ENCODE data around the gene RIMBP2.

The RIMBP2 gene

GRCh38 chr12:130715150-130715997, 725 bp downstream of the RIMBP2 start:
- H3K9me3 Mint-ChIP-seq: no peaks in the 10 kb centered on the region
- H3K4me3 Mint-ChIP-seq: no peak overlapping the region
- no peak overlapping the region for H3K27ac Mint-ChIP-seq
- no peaks in the 10 kb centered on the region for H3K36me3 Mint-ChIP-seq (ENCODE audit: low read depth)
- peaks cover 54% of the 10 kb centered on the region for H3K27me3 Mint-ChIP-seq
- H3K4me1 Mint-ChIP-seq (ENCODE audit: low read depth): peaks cover 13% of the 10 kb centered on the region

GRCh38 chr12:130714591-130715149, 1.4 kb downstream of the RIMBP2 start:
- H3K27me3 Mint-ChIP-seq: peaks cover 51% of the 10 kb centered on the region
- no peak overlapping the region for H3K27ac Mint-ChIP-seq
- no peaks in the 10 kb centered on the region for H3K9me3 Mint-ChIP-seq
- H3K4me1 Mint-ChIP-seq (ENCODE audit: low read depth): peaks cover 13% of the 10 kb centered on the region
- no peak overlapping the region for H3K4me3 Mint-ChIP-seq
- H3K36me3 Mint-ChIP-seq (ENCODE audit: low read depth): no peaks in the 10 kb centered on the region

- H3K27me3 Mint-ChIP-seq: peaks cover 51% of the 10 kb centered on the region
- H3K4me1 Mint-ChIP-seq (ENCODE audit: low read depth): peaks cover 13% of the 10 kb centered on the region
- no peaks in the 10 kb centered on the region for H3K9me3 Mint-ChIP-seq
- no peak overlapping the region for H3K27ac Mint-ChIP-seq
- peak overlapping the region; percentile 13 for H3K4me3 Mint-ChIP-seq
- H3K36me3 Mint-ChIP-seq (ENCODE audit: low read depth): no peaks in the 10 kb centered on the region
These were observed 2.0 kb downstream of the RIMBP2 start for GRCh38 chr12:130714091-130714590.

- Mint-ChIP-seq H3K27ac (no peak overlapping the region), H3K27me3 (peaks cover 51% of the 10 kb centered on the region), H3K4me1 (ENCODE audit: low read depth) (peaks cover 13% of the 10 kb centered on the region), H3K36me3 (ENCODE audit: low read depth) (no peaks in the 10 kb centered on the region), H3K4me3 (peak overlapping the region; percentile 13), H3K9me3 (no peaks in the 10 kb centered on the region)
These were observed 2.5 kb downstream of the RIMBP2 start for GRCh38 chr12:130713581-130713991.

- Mint-ChIP-seq H3K9me3 (no peaks in the 10 kb centered on the region), H3K36me3 (ENCODE audit: low read depth) (no peaks in the 10 kb centered on the region), H3K4me3 (no peak overlapping the region), H3K4me1 (ENCODE audit: low read depth) (peaks cover 13% of the 10 kb centered on the region), H3K27me3 (peaks cover 42% of the 10 kb centered on the region), H3K27ac (no peak overlapping the region)
These were observed 3.6 kb downstream of the RIMBP2 start for GRCh38 chr12:130712346-130713065.

GRCh38 chr12:130711756-130712155, 4.3 kb downstream of the RIMBP2 start:
- H3K27ac Mint-ChIP-seq: no peak overlapping the region
- no peaks in the 10 kb centered on the region for H3K36me3 Mint-ChIP-seq (ENCODE audit: low read depth)
- H3K4me3 Mint-ChIP-seq: no peak overlapping the region
- peaks cover 13% of the 10 kb centered on the region for H3K4me1 Mint-ChIP-seq (ENCODE audit: low read depth)
- no peaks in the 10 kb centered on the region for H3K9me3 Mint-ChIP-seq
- peaks cover 37% of the 10 kb centered on the region for H3K27me3 Mint-ChIP-seq

- H3K9me3 Mint-ChIP-seq: no peaks in the 10 kb centered on the region
- H3K4me3 Mint-ChIP-seq: no peak overlapping the region
- H3K36me3 Mint-ChIP-seq (ENCODE audit: low read depth): no peaks in the 10 kb centered on the region
- no peak overlapping the region for H3K27ac Mint-ChIP-seq
- H3K4me1 Mint-ChIP-seq (ENCODE audit: low read depth): peaks cover 5% of the 10 kb centered on the region
- peaks cover 27% of the 10 kb centered on the region for H3K27me3 Mint-ChIP-seq
These were observed 5.4 kb downstream of the RIMBP2 start for GRCh38 chr12:130710733-130711080.

GRCh38 chr12:130709971-130710732, 5.9 kb downstream of the RIMBP2 start:
- H3K4me3 Mint-ChIP-seq: no peak overlapping the region
- H3K4me1 Mint-ChIP-seq (ENCODE audit: low read depth): peaks cover 5% of the 10 kb centered on the region
- peaks cover 22% of the 10 kb centered on the region for H3K27me3 Mint-ChIP-seq
- H3K36me3 Mint-ChIP-seq (ENCODE audit: low read depth): no peaks in the 10 kb centered on the region
- H3K9me3 Mint-ChIP-seq: no peaks in the 10 kb centered on the region
- no peak overlapping the region for H3K27ac Mint-ChIP-seq

GRCh38 chr12:130709151-130709970, 6.7 kb downstream of the RIMBP2 start:
- no peak overlapping the region for H3K4me3 Mint-ChIP-seq
- no peak overlapping the region for H3K27ac Mint-ChIP-seq
- no peaks in the 10 kb centered on the region for H3K4me1 Mint-ChIP-seq (ENCODE audit: low read depth)
- H3K27me3 Mint-ChIP-seq: peaks cover 18% of the 10 kb centered on the region
- no peaks in the 10 kb centered on the region for H3K36me3 Mint-ChIP-seq (ENCODE audit: low read depth)
- H3K9me3 Mint-ChIP-seq: no peaks in the 10 kb centered on the region

- Mint-ChIP-seq H3K9me3 (no peaks in the 10 kb centered on the region), H3K27me3 (peaks cover 14% of the 10 kb centered on the region), H3K4me3 (no peak overlapping the region), H3K36me3 (ENCODE audit: low read depth) (no peaks in the 10 kb centered on the region), H3K4me1 (ENCODE audit: low read depth) (no peaks in the 10 kb centered on the region), H3K27ac (no peak overlapping the region)
These were observed 7.5 kb downstream of the RIMBP2 start for GRCh38 chr12:130708648-130709047.

GRCh38 chr12:130707571-130707891, 8.6 kb downstream of the RIMBP2 start:
- Mint-ChIP-seq H3K36me3 (ENCODE audit: low read depth) (no peaks in the 10 kb centered on the region), H3K27me3 (peaks cover 4% of the 10 kb centered on the region), H3K9me3 (no peaks in the 10 kb centered on the region), H3K4me1 (ENCODE audit: low read depth) (no peaks in the 10 kb centered on the region), H3K4me3 (no peak overlapping the region), H3K27ac (no peak overlapping the region)

GRCh38 chr12:130706885-130707570, 9.1 kb downstream of the RIMBP2 start:
- H3K36me3 Mint-ChIP-seq (ENCODE audit: low read depth): no peaks in the 10 kb centered on the region
- no peaks in the 10 kb centered on the region for H3K27me3 Mint-ChIP-seq
- H3K9me3 Mint-ChIP-seq: no peaks in the 10 kb centered on the region
- no peak overlapping the region for H3K27ac Mint-ChIP-seq
- H3K4me3 Mint-ChIP-seq: no peak overlapping the region
- H3K4me1 Mint-ChIP-seq (ENCODE audit: low read depth): no peaks in the 10 kb centered on the region

GRCh38 chr12:130706311-130706710, 9.8 kb downstream of the RIMBP2 start:
- Mint-ChIP-seq H3K36me3 (ENCODE audit: low read depth) (no peaks in the 10 kb centered on the region), H3K9me3 (no peaks in the 10 kb centered on the region), H3K4me1 (ENCODE audit: low read depth) (no peaks in the 10 kb centered on the region), H3K27ac (no peak overlapping the region), H3K4me3 (no peak overlapping the region), H3K27me3 (no peaks in the 10 kb centered on the region)
